NCI-H748 (cell line): ENCODE measurements around the gene PGC.

Experiments used
- DNase-seq: peaks from one replicate; lab custom pipeline; 2025; ENCODE audit not compliant: unreplicated experiment; lab: John Stamatoyannopoulos, UW

PGC gene

GRCh38 chr6:41748542-41748941 lies 1.3 kb upstream of the PGC start:
- no peak for DNase-seq

GRCh38 chr6:41748102-41748477 lies 893 bp upstream of the PGC start:
- DNase-seq = no peak

DNA sequence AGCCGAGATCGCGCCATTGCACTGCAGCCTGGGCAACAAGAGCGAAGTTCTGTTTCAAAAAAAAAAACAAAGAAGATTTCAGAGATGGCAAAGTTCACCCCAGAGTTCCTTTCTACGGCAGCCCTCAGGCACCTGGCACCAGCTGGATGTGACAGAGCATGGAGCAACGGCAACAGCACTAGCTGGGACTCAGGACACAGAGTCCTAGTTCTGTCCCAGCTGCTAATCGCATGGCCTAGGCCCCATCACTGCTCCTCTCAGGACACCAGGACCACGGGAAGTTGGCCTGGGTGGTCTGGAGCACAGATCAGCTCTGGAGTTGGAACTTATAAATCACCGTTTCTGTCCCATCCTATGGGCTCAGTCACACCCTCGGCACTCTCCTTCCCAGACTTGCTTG lies 1.1 kb downstream of the PGC start:
- no peak for DNase-seq

- DNase-seq = no peak
These were observed 2.9 kb downstream of the PGC start for GRCh38 chr6:41744236-41744787.

DNA sequence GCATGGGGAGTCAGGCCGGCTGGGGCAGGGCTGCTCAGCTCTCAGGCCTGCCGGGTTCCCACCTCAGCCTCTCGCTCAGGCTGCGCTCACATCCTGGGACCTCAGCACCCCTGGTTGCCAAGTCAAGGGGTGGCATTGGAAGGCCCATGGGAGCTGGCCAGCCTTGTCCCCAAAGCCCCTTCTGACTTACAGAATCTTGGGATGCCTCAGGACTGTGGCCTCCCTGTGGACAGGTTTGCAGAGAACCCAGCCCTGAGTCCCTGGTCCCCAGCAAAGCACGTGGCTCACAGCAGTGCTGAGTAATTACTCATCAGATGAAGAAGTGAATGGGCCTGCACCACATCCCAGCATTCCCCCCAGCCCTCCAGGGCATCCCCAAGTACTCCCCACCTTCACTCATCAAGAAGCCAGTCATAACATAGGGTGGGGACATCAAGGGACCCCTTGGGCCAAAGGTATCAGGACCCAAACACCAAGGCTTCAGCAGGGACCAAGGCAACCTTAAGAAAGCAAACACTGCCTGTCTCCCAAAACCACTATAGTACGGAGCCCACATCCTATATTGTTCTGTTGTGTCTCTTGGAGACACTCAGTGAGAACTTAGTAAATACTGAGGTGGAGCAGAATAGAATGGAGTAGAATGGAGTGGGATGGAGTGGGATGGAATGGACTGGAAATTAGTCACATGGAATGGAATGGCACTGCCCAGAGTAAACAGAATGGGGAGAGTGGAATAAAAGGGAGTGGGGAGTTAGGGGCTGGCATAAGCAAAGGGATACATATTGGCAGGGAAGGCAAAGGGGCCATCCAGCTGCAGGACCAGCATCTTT lies 3.6 kb downstream of the PGC start:
- no peak for DNase-seq

DNA sequence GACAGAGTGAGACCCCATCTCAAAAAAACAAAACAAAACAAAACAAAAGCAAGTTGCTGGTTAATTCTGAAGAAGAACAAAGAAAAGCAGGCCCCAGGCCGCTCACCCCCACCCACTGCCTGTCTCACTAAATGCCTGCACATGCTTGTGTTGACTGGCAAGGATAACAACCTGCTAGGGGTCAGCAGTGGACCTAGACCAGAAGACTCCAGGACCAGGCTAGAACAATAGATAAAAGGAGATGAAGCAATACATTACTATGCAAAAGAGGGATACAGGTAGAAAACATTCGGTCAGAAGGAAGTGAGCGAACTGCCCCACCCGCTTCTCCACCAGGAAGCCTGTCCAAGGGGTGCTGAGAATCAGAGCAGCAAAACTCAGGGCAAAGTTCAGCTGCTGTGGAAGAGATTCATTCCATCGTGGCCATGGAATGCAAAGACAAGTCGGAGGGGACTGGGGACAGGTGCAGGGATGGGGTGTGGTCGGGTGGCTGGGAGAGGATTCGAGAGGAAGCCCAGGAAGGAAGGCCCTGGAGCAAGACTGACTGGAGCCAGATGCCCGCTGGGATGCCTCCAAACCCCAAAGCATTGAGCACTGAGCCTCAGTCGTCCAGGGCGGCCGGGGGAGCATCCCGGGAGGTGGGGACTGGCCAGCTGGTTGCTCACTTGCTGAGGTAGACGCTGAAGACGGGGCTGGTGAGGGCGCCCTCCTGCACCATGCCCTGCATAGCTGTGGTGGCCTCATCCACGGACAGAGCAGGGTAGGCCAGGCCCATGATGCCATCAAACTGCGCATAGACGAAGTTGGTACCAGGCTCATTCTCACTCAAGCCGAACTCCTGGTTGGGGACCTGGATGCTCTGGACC lies 5.3 kb downstream of the PGC start:
- DNase-seq = no peak

GRCh38 chr6:41740366-41741162 lies 6.6 kb downstream of the PGC start:
- no peak for DNase-seq

DNA sequence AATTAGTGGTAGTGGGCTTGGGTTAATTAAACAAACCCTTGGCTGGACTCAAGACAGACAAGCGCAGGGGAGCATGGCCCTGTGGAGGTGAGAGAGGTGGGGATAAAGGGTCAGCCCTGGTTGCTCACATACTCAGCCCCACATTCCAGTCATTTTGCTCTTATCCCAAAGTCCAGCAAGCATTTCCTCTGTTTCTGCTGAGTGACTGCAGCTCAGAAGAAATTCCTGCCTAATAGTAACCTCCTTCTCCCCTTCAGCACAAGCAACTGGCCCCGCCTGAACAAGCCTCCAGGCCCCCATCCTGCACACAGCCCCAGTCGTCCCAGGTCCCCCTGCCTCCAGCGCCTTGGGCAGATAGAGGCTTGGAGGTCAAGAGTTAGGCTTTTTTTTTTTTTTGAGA lies 8.2 kb downstream of the PGC start:
- DNase-seq = no peak

DNA sequence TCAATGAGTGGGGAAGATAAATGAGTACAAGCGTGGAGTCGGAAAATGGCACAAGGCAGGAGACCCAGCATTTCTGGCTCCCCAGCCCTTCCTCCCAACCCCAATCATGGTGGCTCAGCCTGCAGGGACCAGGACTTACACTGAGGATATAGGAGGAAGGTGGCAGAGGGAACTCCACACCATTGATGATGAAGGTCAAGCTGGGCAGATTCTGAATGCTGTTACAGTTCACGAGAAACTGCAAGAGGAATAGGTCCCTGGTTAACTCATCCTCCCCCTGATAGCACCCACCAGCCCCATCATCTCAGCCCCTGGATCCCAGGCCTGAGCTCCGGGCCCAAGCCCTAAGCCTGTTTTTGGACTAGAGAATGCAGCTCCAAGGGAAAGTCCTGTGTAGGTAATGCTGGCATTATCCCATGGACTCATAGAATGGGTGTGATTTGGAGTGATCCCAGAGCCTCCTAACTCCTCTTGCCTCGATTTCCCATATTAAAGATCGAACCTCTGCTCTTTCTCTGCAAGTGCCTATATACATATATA lies 9.5 kb downstream of the PGC start:
- DNase-seq = no peak

- DNase-seq = no peak
These were observed 10.2 kb downstream of the PGC start for GRCh38 chr6:41736800-41737555.

GRCh38 chr6:41736186-41736733 lies 10.9 kb downstream of the PGC start:
- no peak for DNase-seq

DNA sequence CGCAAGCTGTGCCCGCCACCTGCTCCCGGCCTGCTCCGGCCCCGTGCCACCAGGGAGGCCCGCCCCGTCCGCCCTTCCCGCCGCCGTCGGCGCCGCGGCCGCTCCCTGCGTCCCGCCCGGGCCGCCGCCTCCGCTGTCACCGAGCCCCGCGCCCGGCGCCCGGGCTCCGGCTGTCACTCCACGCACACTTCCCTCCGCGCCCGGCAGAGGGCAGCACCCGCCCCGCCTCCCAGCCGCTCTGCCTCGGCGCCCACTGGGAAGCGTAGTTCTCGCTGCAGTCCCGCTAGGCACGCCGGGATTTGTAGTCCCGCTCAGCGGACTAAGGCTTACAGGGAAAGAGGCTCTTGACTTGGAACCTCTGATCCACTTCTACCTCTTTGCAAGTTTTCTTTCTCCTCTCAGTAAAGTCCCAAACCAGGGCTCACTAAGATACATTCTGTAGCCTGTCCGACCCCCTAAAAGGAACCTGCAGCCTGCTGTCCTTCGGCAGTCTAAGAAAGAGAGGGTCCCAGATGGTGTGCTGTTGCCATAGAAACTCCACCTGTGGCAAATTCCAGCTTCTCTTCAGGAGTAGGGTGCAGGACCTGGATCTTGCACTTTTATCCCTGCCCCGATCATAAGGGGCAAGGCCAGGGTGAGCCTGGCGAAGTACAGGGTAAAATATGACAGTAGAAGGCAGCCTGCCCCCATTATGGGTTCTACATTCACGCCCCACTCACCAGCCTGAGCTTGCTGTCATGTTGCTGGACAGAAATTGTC lies 11.6 kb downstream of the PGC start, which contains the start of gene TFEB:
Gene TFEB, minus strand, starts transcription at position 182 of the 759 bp plus-strand sequence. CDS start 44,395 bp downstream, outside the sequence.
- DNase-seq = peak; percentile 95

GRCh38 chr6:41734666-41735426 lies 12.4 kb downstream of the PGC start:
- DNase-seq = peak; percentile 88

DNA sequence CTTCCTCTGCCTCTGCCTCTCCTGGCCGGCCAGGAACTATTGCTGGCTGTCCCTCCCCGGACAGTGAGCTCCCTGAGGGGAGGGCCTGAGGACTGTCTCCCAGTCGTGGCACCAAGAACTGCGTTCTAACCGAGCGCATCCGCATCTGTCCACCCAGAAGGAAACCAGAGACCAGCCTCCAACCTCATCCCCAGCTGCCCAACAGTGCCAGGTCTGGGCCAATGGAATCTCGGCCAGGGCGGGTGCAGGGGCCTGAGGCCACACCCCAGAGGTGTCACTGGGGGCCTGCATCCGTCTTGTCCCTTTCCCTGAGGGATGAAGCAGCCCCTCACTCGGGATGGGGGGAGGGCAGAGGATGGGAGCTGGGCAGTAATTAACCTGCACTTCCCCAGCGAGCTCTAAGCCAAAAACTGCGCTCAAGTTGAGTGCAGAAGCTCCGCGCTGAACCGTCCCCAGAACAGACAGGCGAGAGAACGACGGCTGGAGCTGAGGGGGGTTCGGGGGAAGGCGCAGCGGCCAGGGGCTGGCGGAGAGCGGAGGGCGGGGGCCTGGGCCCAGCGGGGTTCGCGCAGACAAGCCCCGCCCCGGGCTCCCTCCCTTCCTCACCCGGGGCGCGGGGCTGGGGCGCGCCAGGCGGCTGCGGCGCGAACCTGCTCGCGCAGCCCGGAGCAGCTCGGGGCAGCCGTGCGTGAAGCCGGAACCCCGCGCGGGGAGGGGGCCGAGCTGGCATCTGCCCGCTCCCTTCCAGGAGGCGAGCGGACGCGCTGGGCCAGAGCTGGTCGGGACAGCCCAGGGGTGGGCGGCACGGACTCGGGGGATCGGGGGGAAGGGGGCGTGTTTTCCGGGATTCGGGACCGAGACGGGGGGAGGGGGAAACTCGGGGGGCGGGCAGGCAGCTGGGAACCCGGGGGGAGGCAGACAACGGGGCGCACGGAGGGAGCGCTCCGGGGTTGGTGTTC lies 13.2 kb downstream of the PGC start:
- DNase-seq = peak; percentile 94

DNA sequence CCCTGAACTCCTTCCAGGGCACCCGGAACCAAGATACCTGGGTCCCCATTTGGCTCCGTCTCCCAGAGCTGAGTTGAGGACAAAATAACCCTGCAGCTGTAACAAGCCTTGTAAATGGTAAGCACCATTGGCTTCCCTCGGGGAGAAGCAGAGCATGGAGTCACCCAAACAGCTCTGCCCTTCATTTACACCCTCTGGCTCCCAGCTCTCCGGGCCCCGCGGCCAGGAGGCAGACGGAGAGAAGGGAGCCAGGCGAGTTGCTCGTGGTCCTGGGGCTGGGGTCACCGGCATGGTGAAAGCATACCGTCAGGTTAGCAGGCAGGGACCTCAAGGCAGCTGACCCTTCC lies 13.9 kb downstream of the PGC start:
- peak; percentile 54 for DNase-seq

DNA sequence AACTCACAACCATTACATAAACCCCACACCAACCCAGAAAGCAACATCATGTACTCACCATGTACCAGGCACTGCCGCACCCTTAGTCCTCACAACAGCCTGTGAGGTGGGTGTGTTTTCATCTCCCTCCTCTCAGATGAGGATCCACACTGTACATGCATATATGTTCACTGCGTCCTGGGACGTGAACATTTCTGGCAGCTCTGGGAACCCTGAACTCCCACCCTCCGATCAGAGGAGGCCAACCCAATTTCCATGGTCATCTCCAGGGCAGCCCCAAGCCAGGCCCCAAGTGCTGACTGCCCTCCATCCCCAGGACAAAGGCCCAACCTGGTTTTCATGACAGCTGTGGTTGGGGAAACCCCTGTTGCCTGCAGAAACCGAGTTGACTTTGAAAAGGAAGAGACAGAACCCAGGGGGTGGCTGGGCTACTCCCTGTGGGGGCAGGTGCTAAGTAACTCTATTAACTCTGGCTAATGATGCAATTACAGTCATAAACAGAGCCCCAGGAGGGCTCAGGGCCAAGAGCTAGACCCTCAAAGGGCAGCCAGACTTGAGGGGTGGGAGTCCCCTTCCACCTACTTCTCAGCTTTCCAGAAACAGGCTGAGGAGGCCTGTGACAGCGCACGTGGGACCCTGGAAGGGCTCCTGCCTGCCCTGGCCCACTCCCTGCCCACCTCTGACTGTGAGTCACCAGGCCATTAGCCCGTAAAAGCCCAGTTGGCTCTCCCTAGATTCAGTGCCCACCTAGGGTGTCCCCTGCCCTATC lies 14.4 kb downstream of the PGC start:
- DNase-seq = peak; percentile 53
